K562 (cell line): ENCODE results near the gene MBOAT1. TPM values are rescaled to one million over a fixed set of nuclear protein-coding genes. Genes with fewer than 3 reads are reported as not detected.
A peak's percentile ranks its signal among the peaks of the same experiment; 100 is the strongest.

Source experiments
- GABPB1 ChIP-seq: sonication (generic); formaldehyde crosslinking; IDR thresholded peaks from 2 replicates; pipeline ENCODE4 v1.8.0; 2022; ENCODE audit warnings: mild to moderate bottlenecking, missing genetic modification reagents
- HMG20A ChIP-seq: fragments of 450-650 bp; formaldehyde crosslinking; conservative IDR thresholded peaks from 2 replicates; pipeline ENCODE4 v1.4.0; 2020; ENCODE audit warnings: mild to moderate bottlenecking, mixed read lengths
- MECOM ChIP-seq: fragments of 250-450 bp; sonication (Bioruptor Pico); IDR thresholded peaks from 2 replicates; pipeline ENCODE4 v1.8.0; 2022; ENCODE audit warnings: inconsistent platforms
- MTA1 ChIP-seq: fragments of 450-650 bp; IDR thresholded peaks from 2 replicates; pipeline ENCODE4 v1.6.1; 2017; ENCODE audit warnings: borderline replicate concordance
- SIN3A ChIP-seq, 2 experiments: fragments of 150-350 bp in 1 of 2; IDR thresholded peaks; 2 replicates each; pipeline ENCODE4 v1.6.1; 2011 to 2016; ENCODE audit warnings: borderline replicate concordance in 2 of 2, low read depth in 2 of 2, low read length in 2 of 2, mild to moderate bottlenecking in 2 of 2, moderate library complexity in 2 of 2; ENCODE audit not compliant: control insufficient read depth in 1 of 2
- TAF7 ChIP-seq: fragments of 450-650 bp; IDR thresholded peaks from 2 replicates; pipeline ENCODE4 v1.6.1; 2016; ENCODE audit warnings: missing genetic modification characterization, missing compliant biosample characterization
- ZFPM2 ChIP-seq: fragments of 250-450 bp; sonication (Bioruptor Pico); IDR thresholded peaks from 2 replicates; pipeline ENCODE4 v1.5.1; 2022; ENCODE audit warnings: mild to moderate bottlenecking
- ZNF140 ChIP-seq: fragments of 250-450 bp; sonication (Bioruptor Pico); IDR thresholded peaks from 2 replicates; pipeline ENCODE4 v1.8.0; 2021; ENCODE audit warnings: moderate library complexity, mild to moderate bottlenecking, inconsistent platforms
- ZNF318 ChIP-seq, 2 experiments: fragments of 450-650 bp; IDR thresholded peaks; 2 replicates each; pipeline ENCODE4 v1.6.1; 2016; ENCODE audit warnings: mild to moderate bottlenecking in 2 of 2, borderline replicate concordance in 1 of 2, low read depth in 1 of 2, moderate library complexity in 1 of 2
- ZNF511 ChIP-seq: sonication (generic); formaldehyde crosslinking; IDR thresholded peaks from 2 replicates; pipeline ENCODE4 v1.8.0; 2022; ENCODE audit warnings: mild to moderate bottlenecking, missing genetic modification reagents
- ZNF644 ChIP-seq: fragments of 200-800 bp; sonication (Bioruptor generic); IDR thresholded peaks from 2 replicates; pipeline ENCODE4 v1.6.1; 2016; ENCODE audit warnings: low read depth, missing genetic modification characterization, missing compliant biosample characterization
- polyA plus RNA-seq, 8 experiments: library from polyadenylated mRNA; depleted of rRNA in 4 of 8; stranded (reverse) in 5 of 8; unstranded in 3 of 8; fragments of >200 nt; fragmentation: Nextera tagmentation in 2 of 8; fragmentation: Illumina TruSeq in 1 of 8; extraction: Ambion mirVana in 2 of 8; extraction: Trizol in 1 of 8; gene quantifications; 2 replicates each; pipeline versions ENCODE4 v1.2.1 to v1.2.3, GENCODE V29; 2011 to 2014; ENCODE audit warnings: inconsistent platforms in 1 of 8, missing spikeins in 1 of 8
- total RNA-seq, 7 experiments: library from RNA; depleted of rRNA in 6 of 7; stranded (reverse); fragments of >200 nt in 6 of 7; fragmentation: Illumina TruSeq in 2 of 7; extraction: Trizol in 2 of 7; gene quantifications; 2 replicates each; pipeline versions ENCODE4 v1.2.1 to v1.2.3, GENCODE V29; 2011 to 2021; ENCODE audit warnings: low replicate concordance in 1 of 7
- TF ChIP-seq, protein P1 (sequence below): fragments of 450-650 bp; IDR thresholded peaks from 2 replicates; pipeline ENCODE4 v1.6.1; 2016; ENCODE audit warnings: borderline replicate concordance
- TF ChIP-seq, protein P2 (sequence below): fragments of 450-650 bp; conservative IDR thresholded peaks from 2 replicates; pipeline ENCODE4 v1.6.1; 2016; ENCODE audit warnings: missing genetic modification characterization, low read depth, mild to moderate bottlenecking, missing compliant biosample characterization, moderate library complexity

Gene MBOAT1
- total and polyA plus RNA-seq, 9 of the 15 experiments (the other 6 are each of a cell fraction or from before 2014, with no cell fraction given) = 0.13 to 16.5 (median 10.3) TPM

GRCh38 chr6:20203561-20204511 lies 8.4 kb downstream of the MBOAT1 start (continued):
- no peak for TF ChIP-seq ZNF318 (IDR thresholded peaks at IDR 0.05; ENCODE audit: borderline replicate concordance in 1 of 2, low read depth in 1 of 2)
- TF ChIP-seq GABPB1 (CRISPR knock-in tag) = no peak
- no peak for TF ChIP-seq MTA1
- TF ChIP-seq, protein P1, sequence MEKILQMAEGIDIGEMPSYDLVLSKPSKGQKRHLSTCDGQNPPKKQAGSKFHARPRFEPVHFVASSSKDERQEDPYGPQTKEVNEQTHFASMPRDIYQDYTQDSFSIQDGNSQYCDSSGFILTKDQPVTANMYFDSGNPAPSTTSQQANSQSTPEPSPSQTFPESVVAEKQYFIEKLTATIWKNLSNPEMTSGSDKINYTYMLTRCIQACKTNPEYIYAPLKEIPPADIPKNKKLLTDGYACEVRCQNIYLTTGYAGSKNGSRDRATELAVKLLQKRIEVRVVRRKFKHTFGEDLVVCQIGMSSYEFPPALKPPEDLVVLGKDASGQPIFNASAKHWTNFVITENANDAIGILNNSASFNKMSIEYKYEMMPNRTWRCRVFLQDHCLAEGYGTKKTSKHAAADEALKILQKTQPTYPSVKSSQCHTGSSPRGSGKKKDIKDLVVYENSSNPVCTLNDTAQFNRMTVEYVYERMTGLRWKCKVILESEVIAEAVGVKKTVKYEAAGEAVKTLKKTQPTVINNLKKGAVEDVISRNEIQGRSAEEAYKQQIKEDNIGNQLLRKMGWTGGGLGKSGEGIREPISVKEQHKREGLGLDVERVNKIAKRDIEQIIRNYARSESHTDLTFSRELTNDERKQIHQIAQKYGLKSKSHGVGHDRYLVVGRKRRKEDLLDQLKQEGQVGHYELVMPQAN = no peak
- no peak for TF ChIP-seq SIN3A (IDR thresholded peaks at IDR 0.05; ENCODE audit: borderline replicate concordance in 2 of 2, control insufficient read depth in 1 of 2, low read depth in 2 of 2, low read length in 2 of 2)
- TF ChIP-seq TAF7 (tag) = peak; percentile 57; the same call in 1 of the 2 replicates
- peak; percentile 73; the same call in 1 of the 2 replicates for TF ChIP-seq ZNF140
- TF ChIP-seq ZNF644 = peak; percentile 89
- TF ChIP-seq MECOM (CRISPR knock-in tag) = peak; percentile 86
- TF ChIP-seq HMG20A (CRISPR knock-in tag) = no peak
- no peak for TF ChIP-seq ZFPM2 (CRISPR knock-in tag)
- TF ChIP-seq ZNF511 (CRISPR knock-in tag) = no peak
- TF ChIP-seq, protein P2, sequence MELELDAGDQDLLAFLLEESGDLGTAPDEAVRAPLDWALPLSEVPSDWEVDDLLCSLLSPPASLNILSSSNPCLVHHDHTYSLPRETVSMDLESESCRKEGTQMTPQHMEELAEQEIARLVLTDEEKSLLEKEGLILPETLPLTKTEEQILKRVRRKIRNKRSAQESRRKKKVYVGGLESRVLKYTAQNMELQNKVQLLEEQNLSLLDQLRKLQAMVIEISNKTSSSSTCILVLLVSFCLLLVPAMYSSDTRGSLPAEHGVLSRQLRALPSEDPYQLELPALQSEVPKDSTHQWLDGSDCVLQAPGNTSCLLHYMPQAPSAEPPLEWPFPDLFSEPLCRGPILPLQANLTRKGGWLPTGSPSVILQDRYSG = peak; percentile 92; the same call in 1 of the 2 replicates
